RWPE1 (cell line): Measurements from ENCODE around the gene XPNPEP1.
A peak's percentile ranks its signal among the peaks of the same experiment; 100 is the strongest.

Experiments
- CTCF ChIA-PET: fragments of 350-600 bp; sonication (Branson Sonifier 250); formaldehyde crosslinking; extraction: SDS; loops from one replicate; lab custom pipeline; 2021; lab: Yijun Ruan, JAX
- POLR2A ChIA-PET: fragments of 400-600 bp; formaldehyde crosslinking; extraction: SDS; loops from one replicate; lab custom pipeline; 2020; ENCODE audit warnings: antibody characterized with exemption; ENCODE audit not compliant: low non-redundant PET; lab: Yijun Ruan, JAX
- DNase-seq: peaks from one replicate; pipeline ENCODE4 v3.0.0; 2012; ENCODE audit warnings: low spot score
- H3K27ac ChIP-seq: fragments of 450-650 bp; 2 replicates; pipeline ENCODE4 v1.5.1; 2017
- TF ChIP-seq, protein P1 (sequence below): fragments of 450-650 bp; conservative IDR thresholded peaks from 2 replicates; pipeline ENCODE4 v1.5.1; 2017; ENCODE audit warnings: low read depth, mild to moderate bottlenecking

The XPNPEP1 gene

DNA sequence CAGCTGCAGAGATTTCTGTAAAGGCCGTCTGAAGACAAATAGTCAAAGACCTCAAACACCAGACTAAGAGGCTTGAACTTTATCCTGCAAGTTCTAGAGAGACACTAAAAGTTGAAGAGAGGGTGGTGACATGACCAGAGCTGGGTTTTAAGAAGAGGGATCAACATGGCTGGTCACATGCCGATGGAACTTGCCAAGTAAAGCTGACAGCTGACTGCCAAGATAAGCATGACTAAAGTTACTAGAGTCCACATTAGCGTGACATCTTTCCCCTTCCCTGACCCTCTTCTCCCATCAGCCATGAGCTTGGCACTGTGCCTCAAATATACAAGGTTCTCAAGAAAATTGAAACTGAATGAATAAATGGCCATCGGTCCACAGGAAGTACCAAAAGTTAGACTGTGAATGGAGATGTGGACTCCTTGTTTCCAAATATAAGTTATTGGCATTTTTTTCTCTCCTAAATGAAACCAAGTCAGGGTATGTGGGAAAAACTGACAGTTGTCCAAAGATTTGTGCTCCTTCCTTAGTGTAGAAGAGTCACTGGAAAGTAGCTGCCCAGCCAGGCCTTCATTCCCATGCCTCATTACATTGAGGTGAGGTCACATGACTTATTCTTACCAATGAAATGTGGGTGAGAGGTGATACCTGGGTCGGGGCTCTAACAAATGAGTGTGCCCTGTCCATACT is 24.5 kb downstream of the XPNPEP1 start:
- POLR2A ChIA-PET: no interaction called here

DNA sequence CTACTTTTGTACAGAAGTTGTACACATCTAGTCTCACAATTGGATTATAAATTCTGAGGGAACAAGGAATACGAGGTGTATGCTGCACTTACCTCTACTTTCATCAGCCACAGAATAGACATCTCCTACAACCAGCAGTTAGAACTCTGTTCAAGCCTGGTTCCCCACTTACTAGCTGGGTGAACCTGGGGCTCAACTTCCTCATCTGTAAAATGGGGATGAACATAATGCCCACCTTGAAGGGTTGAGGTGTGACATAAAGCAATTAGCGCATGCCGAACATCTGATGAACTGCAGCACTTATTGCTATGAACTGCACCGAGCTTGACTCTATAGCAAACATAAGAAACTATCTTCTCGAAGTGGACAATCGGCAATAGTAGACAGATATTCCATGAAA is 25.3 kb downstream of the XPNPEP1 start:
- POLR2A ChIA-PET: no interaction called here
- TF ChIP-seq, protein P1, sequence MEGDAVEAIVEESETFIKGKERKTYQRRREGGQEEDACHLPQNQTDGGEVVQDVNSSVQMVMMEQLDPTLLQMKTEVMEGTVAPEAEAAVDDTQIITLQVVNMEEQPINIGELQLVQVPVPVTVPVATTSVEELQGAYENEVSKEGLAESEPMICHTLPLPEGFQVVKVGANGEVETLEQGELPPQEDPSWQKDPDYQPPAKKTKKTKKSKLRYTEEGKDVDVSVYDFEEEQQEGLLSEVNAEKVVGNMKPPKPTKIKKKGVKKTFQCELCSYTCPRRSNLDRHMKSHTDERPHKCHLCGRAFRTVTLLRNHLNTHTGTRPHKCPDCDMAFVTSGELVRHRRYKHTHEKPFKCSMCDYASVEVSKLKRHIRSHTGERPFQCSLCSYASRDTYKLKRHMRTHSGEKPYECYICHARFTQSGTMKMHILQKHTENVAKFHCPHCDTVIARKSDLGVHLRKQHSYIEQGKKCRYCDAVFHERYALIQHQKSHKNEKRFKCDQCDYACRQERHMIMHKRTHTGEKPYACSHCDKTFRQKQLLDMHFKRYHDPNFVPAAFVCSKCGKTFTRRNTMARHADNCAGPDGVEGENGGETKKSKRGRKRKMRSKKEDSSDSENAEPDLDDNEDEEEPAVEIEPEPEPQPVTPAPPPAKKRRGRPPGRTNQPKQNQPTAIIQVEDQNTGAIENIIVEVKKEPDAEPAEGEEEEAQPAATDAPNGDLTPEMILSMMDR: no peak
- CTCF ChIA-PET: interaction anchor here (1.1 kb wide), 1 partner anchor 14 kb away, joined by 3 read pairs; no protein-coding TSS in a partner anchor
- no peak overlapping the region for H3K27ac ChIP-seq
- no peak for DNase-seq

More for the DNA sequence above, 24.5 kb downstream of the XPNPEP1 start:
- CTCF ChIA-PET: interaction anchor here (1.0 kb wide), 1 partner anchor 18 kb away, joined by 3 read pairs; no protein-coding TSS in a partner anchor
- no peak overlapping the region for H3K27ac ChIP-seq
- no peak for DNase-seq
- TF ChIP-seq, protein P1: no peak

DNA sequence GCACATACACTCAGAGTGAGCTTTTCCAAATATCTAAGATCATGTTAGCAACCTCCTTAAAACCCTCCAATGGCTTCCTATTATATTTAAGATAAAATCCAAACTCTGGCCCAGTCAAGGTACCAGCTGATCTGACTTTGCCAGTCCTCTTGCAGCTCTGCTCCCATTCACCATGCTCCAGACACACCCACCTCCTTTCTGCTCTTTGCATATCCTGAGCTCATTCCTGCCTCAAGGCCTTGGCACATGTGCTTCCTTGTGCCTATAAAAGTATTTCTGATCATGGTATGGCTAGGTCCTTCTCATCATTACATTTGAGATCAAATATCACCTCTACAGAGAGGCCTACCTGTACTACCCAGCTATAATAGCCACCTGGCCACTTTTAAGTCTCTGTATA is 27.5 kb downstream of the XPNPEP1 start:
- TF ChIP-seq, protein P1: no peak
- no peak for DNase-seq
- peak overlapping the region; percentile 89 for H3K27ac ChIP-seq
- CTCF ChIA-PET: interaction anchor here (0.6 to 3.7 kb wide), 3 partner anchors 12 to 254 kb away, joined by 3 to 12 read pairs (median 7); no protein-coding TSS in a partner anchor
- POLR2A ChIA-PET: interaction anchor here (0.7 kb wide), 1 partner anchor 26 kb away, joined by 8 read pairs; no protein-coding TSS in a partner anchor

DNA sequence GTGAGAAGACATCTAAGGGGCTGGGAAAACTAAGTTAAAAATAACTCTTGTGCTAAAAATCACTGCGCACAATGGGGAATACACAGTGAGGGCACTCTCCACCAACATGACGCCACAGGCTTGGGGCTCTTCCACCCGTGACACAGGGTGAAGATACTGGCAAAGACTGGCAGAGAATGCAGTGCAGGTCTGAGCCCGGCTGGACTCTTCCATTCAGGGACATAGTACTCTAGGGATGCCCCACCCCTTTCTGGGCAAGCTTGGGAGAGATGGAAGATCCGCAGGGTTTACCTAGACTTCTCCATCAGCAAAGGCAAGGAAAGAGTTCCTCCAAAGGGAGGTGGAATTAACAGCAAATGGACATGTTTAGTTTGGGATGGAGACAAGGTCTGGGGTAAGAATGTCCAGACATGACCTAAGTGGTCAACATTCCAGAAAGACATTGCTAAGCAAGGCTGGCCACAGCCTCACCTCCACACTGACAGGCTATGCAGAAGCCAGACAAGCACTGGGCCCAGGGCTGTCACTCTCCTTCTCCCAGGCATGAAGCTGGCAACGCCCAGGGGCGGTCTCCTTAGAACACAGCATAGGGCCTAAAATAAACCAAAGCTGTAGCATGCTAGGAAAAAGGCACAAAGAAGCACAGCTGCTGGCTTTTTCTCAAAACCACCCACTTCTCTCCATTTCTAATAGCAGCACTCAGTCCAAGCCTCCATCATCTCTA is 28.1 kb downstream of the XPNPEP1 start:
- TF ChIP-seq, protein P1: no peak
- CTCF ChIA-PET: interaction anchor here (3.7 kb wide), 1 partner anchor 11 kb away, joined by 12 read pairs; no protein-coding TSS in a partner anchor
- DNase-seq: no peak
- peak overlapping the region; percentile 89 for H3K27ac ChIP-seq
- POLR2A ChIA-PET: interaction anchor here (0.7 kb wide), 1 partner anchor 27 kb away, joined by 8 read pairs; no protein-coding TSS in a partner anchor

DNA sequence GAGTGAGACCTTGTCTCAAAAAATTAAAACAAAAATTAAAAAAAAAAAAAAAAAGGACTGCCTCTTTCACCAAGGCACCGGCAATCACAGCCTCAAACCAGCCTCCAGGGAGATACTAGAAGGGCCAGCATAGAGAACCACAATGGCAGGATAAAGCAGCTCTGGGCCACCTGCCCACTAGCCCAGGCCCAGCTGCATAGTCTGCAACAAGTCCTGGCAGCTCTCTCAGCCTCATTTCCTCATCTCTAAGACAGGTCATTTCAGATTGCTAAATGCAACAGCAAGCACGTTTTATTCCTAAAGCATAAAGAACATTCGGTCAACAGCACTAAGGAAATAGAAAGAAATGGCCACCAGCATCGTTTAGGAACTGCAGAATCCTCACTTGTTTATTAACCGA is 28.8 kb downstream of the XPNPEP1 start:
- TF ChIP-seq, protein P1: no peak
- ChIA-PET CTCF (interaction anchor here (0.7 to 3.7 kb wide), 2 partner anchors 11 to 295 kb away, joined by 5 to 12 read pairs; no protein-coding TSS in a partner anchor), POLR2A (interaction anchor here (0.7 kb wide), 1 partner anchor 1168 kb away, joined by 5 read pairs; no protein-coding TSS in a partner anchor)
- DNase-seq: peak; percentile 74
- H3K27ac ChIP-seq: peak overlapping the region; percentile 89

DNA sequence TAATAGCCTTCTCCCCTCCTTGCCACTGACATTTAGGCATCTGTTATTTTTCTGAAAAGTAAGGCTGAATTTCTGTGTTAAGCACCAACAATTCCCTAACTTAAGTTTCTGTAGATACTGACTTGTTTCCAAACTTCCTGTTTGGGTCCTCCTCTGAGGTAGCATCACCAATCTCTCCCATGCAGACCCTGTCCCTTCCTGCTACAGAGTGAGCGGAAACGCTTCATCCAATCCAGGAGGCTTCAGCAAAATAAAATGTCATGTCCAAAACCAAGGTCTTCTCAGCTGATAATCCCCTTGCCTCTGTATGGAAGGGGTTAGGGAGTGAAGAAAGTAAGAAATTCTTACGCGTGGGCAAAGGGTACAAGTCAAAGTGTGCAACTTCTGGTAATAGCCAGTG is 29.9 kb downstream of the XPNPEP1 start:
- ChIA-PET CTCF (interaction anchor here (0.5 to 3.7 kb wide), 2 partner anchors 9 to 30 kb away, joined by 3 to 12 read pairs; partner anchors contain the start of gene XPNPEP1), POLR2A (no interaction called here)
- DNase-seq: no peak
- TF ChIP-seq, protein P1: no peak
- no peak overlapping the region for H3K27ac ChIP-seq
